Measurements from ENCODE around the gene CORO7. TPM values are rescaled to one million over a fixed set of nuclear protein-coding genes. Genes with fewer than 3 reads are reported as not detected.

The CORO7 gene
- total RNA-seq, 1 donor from 2014 or later: 52.4 TPM

GRCh38 chr16:4408323-4408690 is 8.1 kb downstream of the CORO7 start:
- H3K27ac ChIP-seq: no peak overlapping the region
- H3K9me3 ChIP-seq: no peaks in the 10 kb centered on the region
- H3K4me3 ChIP-seq: no peak overlapping the region
- no peaks in the 10 kb centered on the region for H3K27me3 ChIP-seq
- intact Hi-C loops (cut with DNase I): no loop called here
- ATAC-seq: no peak
- TF ChIP-seq, protein P1, sequence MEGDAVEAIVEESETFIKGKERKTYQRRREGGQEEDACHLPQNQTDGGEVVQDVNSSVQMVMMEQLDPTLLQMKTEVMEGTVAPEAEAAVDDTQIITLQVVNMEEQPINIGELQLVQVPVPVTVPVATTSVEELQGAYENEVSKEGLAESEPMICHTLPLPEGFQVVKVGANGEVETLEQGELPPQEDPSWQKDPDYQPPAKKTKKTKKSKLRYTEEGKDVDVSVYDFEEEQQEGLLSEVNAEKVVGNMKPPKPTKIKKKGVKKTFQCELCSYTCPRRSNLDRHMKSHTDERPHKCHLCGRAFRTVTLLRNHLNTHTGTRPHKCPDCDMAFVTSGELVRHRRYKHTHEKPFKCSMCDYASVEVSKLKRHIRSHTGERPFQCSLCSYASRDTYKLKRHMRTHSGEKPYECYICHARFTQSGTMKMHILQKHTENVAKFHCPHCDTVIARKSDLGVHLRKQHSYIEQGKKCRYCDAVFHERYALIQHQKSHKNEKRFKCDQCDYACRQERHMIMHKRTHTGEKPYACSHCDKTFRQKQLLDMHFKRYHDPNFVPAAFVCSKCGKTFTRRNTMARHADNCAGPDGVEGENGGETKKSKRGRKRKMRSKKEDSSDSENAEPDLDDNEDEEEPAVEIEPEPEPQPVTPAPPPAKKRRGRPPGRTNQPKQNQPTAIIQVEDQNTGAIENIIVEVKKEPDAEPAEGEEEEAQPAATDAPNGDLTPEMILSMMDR (IDR thresholded peaks at IDR 0.05): no peak
- peaks cover 38% of the 10 kb centered on the region for H3K4me1 ChIP-seq
- DNase-seq: no peak
- peaks cover 59% of the 10 kb centered on the region for H3K36me3 ChIP-seq

GRCh38 chr16:4407543-4408322 is 8.7 kb downstream of the CORO7 start:
- no peak overlapping the region for H3K4me3 ChIP-seq
- intact Hi-C loops (cut with DNase I): no loop called here
- TF ChIP-seq, protein P1 (IDR thresholded peaks at IDR 0.05): no peak
- H3K36me3 ChIP-seq: peaks cover 63% of the 10 kb centered on the region
- H3K9me3 ChIP-seq: no peaks in the 10 kb centered on the region
- ATAC-seq (no peak), DNase-seq (no peak)
- peaks cover 38% of the 10 kb centered on the region for H3K4me1 ChIP-seq
- no peaks in the 10 kb centered on the region for H3K27me3 ChIP-seq
- H3K27ac ChIP-seq: no peak overlapping the region

DNA sequence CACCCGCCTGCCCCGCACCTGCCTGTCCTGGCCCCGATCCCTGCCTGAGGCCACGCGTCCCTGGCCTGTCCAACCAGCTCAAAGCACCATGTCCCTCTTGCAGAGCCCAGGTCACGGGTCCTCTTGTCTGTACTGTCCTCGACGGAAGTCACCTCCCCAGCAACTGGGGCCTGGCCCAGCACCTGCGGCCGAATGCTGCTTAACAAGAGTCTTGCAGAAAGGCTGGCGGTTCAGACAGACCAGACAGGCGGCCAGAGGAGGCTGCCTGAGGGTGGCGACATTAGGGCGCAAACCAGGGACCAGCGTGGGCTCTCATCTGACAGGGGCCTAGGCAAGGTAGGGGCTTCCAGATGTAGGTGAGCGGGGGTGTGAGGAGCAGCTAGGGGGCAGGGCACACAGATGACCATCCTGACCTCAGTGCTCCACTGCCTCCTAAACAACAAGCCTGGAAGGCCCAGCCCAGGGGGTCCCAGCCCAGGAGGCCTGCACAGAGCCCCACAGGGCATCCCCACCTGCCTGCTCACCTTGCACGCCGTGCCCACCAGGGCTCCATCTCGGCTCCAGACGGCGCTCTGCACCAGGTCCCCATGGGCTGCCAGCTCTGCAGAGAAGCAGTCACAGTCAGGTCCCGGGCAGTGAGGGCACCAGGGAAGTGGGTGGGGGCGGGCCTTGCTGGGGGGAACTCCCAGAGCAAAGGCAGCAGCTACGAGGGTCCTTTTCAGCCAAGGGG is 11.3 kb downstream of the CORO7 start:
- Histone ChIP-seq H3K9me3 (no peaks in the 10 kb centered on the region), H3K27me3 (no peaks in the 10 kb centered on the region), H3K4me1 (peaks cover 14% of the 10 kb centered on the region), H3K36me3 (peaks cover 51% of the 10 kb centered on the region), H3K27ac (no peak overlapping the region), H3K4me3 (no peak overlapping the region)
- TF ChIP-seq, protein P1 (IDR thresholded peaks at IDR 0.05): no peak
- no peak for ATAC-seq
- no peak for DNase-seq
- intact Hi-C loops (cut with DNase I): loop anchor here (5.0 kb wide), 1 partner anchor 48 kb away; no protein-coding TSS in a partner anchor

GRCh38 chr16:4404247-4404966 is 12.0 kb downstream of the CORO7 start:
- ATAC-seq: peak; percentile 17
- Histone ChIP-seq H3K27ac (no peak overlapping the region), H3K36me3 (peaks cover 51% of the 10 kb centered on the region), H3K9me3 (no peaks in the 10 kb centered on the region), H3K4me1 (peaks cover 12% of the 10 kb centered on the region), H3K4me3 (no peak overlapping the region), H3K27me3 (no peaks in the 10 kb centered on the region)
- TF ChIP-seq, protein P1 (IDR thresholded peaks at IDR 0.05): peak; percentile 38
- DNase-seq: peak; percentile 69
- intact Hi-C loops (cut with DNase I): loop anchor here (5.0 kb wide), 1 partner anchor 47 kb away; no protein-coding TSS in a partner anchor

GRCh38 chr16:4403133-4403949 is 13.1 kb downstream of the CORO7 start:
- H3K4me1 ChIP-seq: peaks cover 6% of the 10 kb centered on the region
- ATAC-seq (no peak), DNase-seq (no peak)
- intact Hi-C loops (cut with DNase I): loop anchor here (5.0 kb wide), 1 partner anchor 46 kb away; no protein-coding TSS in a partner anchor
- H3K4me3 ChIP-seq: no peak overlapping the region
- TF ChIP-seq, protein P1 (IDR thresholded peaks at IDR 0.05): no peak
- H3K36me3 ChIP-seq: peaks cover 47% of the 10 kb centered on the region
- H3K27me3 ChIP-seq: no peaks in the 10 kb centered on the region
- H3K9me3 ChIP-seq: no peaks in the 10 kb centered on the region
- no peak overlapping the region for H3K27ac ChIP-seq
